ENCODE results near the gene FBXO10. TPM values are rescaled to one million over a fixed set of nuclear protein-coding genes. Genes with fewer than 3 reads are reported as not detected.

The FBXO10 gene
- total RNA-seq, 4 donors from 2014 or later: 2.8 to 12.9 (median 9.4) TPM; not detected in 1

- Histone ChIP-seq H3K4me1 (no peaks in the 10 kb centered on the region), H3K36me3 (no peaks in the 10 kb centered on the region), H3K9me3 (no peaks in the 10 kb centered on the region), H3K27ac (no peak overlapping the region), H3K27me3 (no peaks in the 10 kb centered on the region), H3K4me3 (no peak overlapping the region)
- intact Hi-C loops (cut with DNase I; ENCODE audit: low total_unique reads): no loop called here
- no peak for DNase-seq
- TF ChIP-seq CTCF (IDR thresholded peaks at IDR 0.05) (no peak), POLR2A (IDR thresholded peaks at IDR 0.05) (no peak)
These were observed 24.7 kb downstream of the FBXO10 start for GRCh38 chr9:37551468-37551867.

GRCh38 chr9:37550781-37551180 is 25.4 kb downstream of the FBXO10 start:
- TF ChIP-seq CTCF (IDR thresholded peaks at IDR 0.05) (no peak), POLR2A (IDR thresholded peaks at IDR 0.05) (no peak)
- H3K36me3 ChIP-seq: no peaks in the 10 kb centered on the region
- intact Hi-C loops (cut with DNase I; ENCODE audit: low total_unique reads): no loop called here

DNA sequence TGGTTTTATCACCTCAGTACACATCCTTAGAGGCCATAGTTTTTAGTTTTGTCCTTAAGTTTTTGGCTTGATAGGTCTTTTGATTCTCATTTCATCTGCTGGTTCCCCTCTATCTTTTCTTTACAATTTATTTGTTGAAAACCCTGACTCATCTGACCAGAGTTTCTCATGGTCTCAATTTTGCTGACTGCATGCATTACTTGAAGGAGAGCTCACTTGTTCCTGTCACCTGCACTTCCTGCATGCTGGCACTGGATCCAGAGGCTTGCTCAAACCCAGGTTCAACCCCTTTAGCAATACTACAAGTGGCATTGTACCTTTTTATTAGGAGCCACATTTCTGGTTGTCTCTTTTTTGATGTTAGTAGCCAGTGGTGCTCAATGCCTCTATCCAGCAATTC is 26.7 kb downstream of the FBXO10 start:
- no peaks in the 10 kb centered on the region for H3K27me3 ChIP-seq
- TF ChIP-seq CTCF (IDR thresholded peaks at IDR 0.05) (no peak), POLR2A (IDR thresholded peaks at IDR 0.05) (no peak)
- H3K27ac ChIP-seq: no peak overlapping the region
- no peaks in the 10 kb centered on the region for H3K4me1 ChIP-seq
- no peak for DNase-seq
- no peak overlapping the region for H3K4me3 ChIP-seq
- no peaks in the 10 kb centered on the region for H3K36me3 ChIP-seq
- H3K9me3 ChIP-seq: no peaks in the 10 kb centered on the region
- intact Hi-C loops (cut with DNase I; ENCODE audit: low total_unique reads): no loop called here

More at GRCh38 chr9:37550781-37551180, 25.4 kb downstream of the FBXO10 start:
- no peak overlapping the region for H3K27ac ChIP-seq
- no peak for DNase-seq
- no peaks in the 10 kb centered on the region for H3K4me1 ChIP-seq
- no peaks in the 10 kb centered on the region for H3K27me3 ChIP-seq
- no peak overlapping the region for H3K4me3 ChIP-seq
- no peaks in the 10 kb centered on the region for H3K9me3 ChIP-seq

DNA sequence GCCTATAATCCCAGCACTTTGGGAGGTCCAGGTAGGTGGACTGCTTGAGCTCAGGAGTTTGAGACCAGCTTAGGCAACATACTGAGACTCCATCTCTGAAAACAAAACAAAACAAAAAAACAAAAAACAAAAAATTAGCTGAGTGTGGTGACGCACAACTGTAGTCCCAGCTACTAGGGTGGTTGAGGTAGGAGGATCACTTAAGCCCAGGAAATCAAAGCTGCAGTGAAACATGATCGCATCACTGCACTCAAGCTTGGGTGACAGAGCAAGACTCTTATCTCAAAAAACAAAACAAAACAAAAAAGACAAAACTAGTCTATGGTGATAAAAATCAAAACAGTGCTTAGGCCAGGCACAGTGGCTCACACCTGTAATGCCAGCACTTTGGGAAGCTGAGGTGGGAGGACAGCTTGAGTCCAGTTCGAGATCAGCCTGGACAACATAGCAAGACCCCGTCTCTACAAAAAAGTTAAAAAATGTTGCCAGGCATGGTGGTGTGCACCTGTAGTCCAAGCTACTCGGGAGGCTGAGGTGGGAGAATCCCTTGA is 28.8 kb downstream of the FBXO10 start:
- TF ChIP-seq CTCF (IDR thresholded peaks at IDR 0.05): no peak
- no peak for TF ChIP-seq POLR2A (IDR thresholded peaks at IDR 0.05)
- intact Hi-C loops (cut with DNase I; ENCODE audit: low total_unique reads): no loop called here
- no peak for DNase-seq
- Histone ChIP-seq H3K4me3 (no peak overlapping the region), H3K9me3 (no peaks in the 10 kb centered on the region), H3K4me1 (no peaks in the 10 kb centered on the region), H3K27me3 (no peaks in the 10 kb centered on the region), H3K36me3 (no peaks in the 10 kb centered on the region), H3K27ac (no peak overlapping the region)

GRCh38 chr9:37543468-37543867 is 32.7 kb downstream of the FBXO10 start:
- H3K27ac ChIP-seq: no peak overlapping the region
- H3K9me3 ChIP-seq: no peaks in the 10 kb centered on the region
- intact Hi-C loops (cut with DNase I; ENCODE audit: low total_unique reads): no loop called here

More at GRCh38 chr9:37543468-37543867, 32.7 kb downstream of the FBXO10 start:
- Histone ChIP-seq H3K4me1 (no peaks in the 10 kb centered on the region), H3K4me3 (no peak overlapping the region), H3K27me3 (no peaks in the 10 kb centered on the region), H3K36me3 (no peaks in the 10 kb centered on the region)
- DNase-seq: no peak
- TF ChIP-seq POLR2A (IDR thresholded peaks at IDR 0.05) (no peak), CTCF (IDR thresholded peaks at IDR 0.05) (no peak)
